H7 (cell line): ENCODE measurements around the gene TSPAN2. TPM values are rescaled to one million over a fixed set of nuclear protein-coding genes. Genes with fewer than 3 reads are reported as not detected.

Experiments used
- DNase-seq: peaks from one replicate; pipeline ENCODE4 v3.0.0; 2012
- H3K27me3 ChIP-seq: 2 replicates; pipeline ENCODE4 v1.6.0; 2011; ENCODE audit warnings: mild to moderate bottlenecking, low read length; ENCODE audit not compliant: control insufficient read depth, insufficient read depth
- H3K36me3 ChIP-seq: replicated peaks from 2 replicates; pipeline ENCODE4 v1.5.1; 2011; ENCODE audit warnings: low read length; ENCODE audit not compliant: control insufficient read depth, insufficient read depth
- H3K4me3 ChIP-seq: 2 replicates; pipeline ENCODE4 v1.5.1; 2011; ENCODE audit warnings: low read depth, mild to moderate bottlenecking, control low read depth, low read length, moderate library complexity; ENCODE audit not compliant: insufficient read depth
- total RNA-seq: library from RNA; depleted of rRNA; stranded (reverse); fragments of >200 nt; shearing (Covaris generic); gene quantifications from 2 replicates; pipeline ENCODE4 v1.2.3, GENCODE V29; 2014

The TSPAN2 gene
- total RNA-seq, 1 experiment from 2014 or later: 5.1 TPM

- Histone ChIP-seq H3K36me3 (no peaks in the 10 kb centered on the region), H3K27me3 (no peaks in the 10 kb centered on the region), H3K4me3 (no peak overlapping the region)
- no peak for DNase-seq
These were observed 14.3 kb downstream of the TSPAN2 start for GRCh38 chr1:115074839-115075534.

GRCh38 chr1:115073298-115074087, 15.8 kb downstream of the TSPAN2 start:
- H3K36me3 ChIP-seq: no peaks in the 10 kb centered on the region
- H3K27me3 ChIP-seq: no peaks in the 10 kb centered on the region
- H3K4me3 ChIP-seq: no peak overlapping the region
- no peak for DNase-seq

- H3K4me3 ChIP-seq: no peak overlapping the region
- DNase-seq: no peak
- no peaks in the 10 kb centered on the region for H3K27me3 ChIP-seq
- H3K36me3 ChIP-seq: no peaks in the 10 kb centered on the region
These were observed 18.2 kb downstream of the TSPAN2 start for GRCh38 chr1:115071012-115071664.

- Histone ChIP-seq H3K4me3 (no peak overlapping the region), H3K27me3 (no peaks in the 10 kb centered on the region), H3K36me3 (no peaks in the 10 kb centered on the region)
- no peak for DNase-seq
These were observed 19.5 kb downstream of the TSPAN2 start for GRCh38 chr1:115069659-115070308.

- H3K36me3 ChIP-seq: no peaks in the 10 kb centered on the region
- no peaks in the 10 kb centered on the region for H3K27me3 ChIP-seq
- no peak overlapping the region for H3K4me3 ChIP-seq
- DNase-seq: no peak
These were observed 20.3 kb downstream of the TSPAN2 start for GRCh38 chr1:115068826-115069585.

GRCh38 chr1:115067161-115067859, 22.0 kb downstream of the TSPAN2 start:
- no peaks in the 10 kb centered on the region for H3K27me3 ChIP-seq
- no peaks in the 10 kb centered on the region for H3K36me3 ChIP-seq
- no peak for DNase-seq
- H3K4me3 ChIP-seq: no peak overlapping the region

GRCh38 chr1:115065021-115065420, 24.3 kb downstream of the TSPAN2 start:
- no peak for DNase-seq
- H3K4me3 ChIP-seq: no peak overlapping the region
- H3K27me3 ChIP-seq: no peaks in the 10 kb centered on the region
- no peaks in the 10 kb centered on the region for H3K36me3 ChIP-seq

- Histone ChIP-seq H3K4me3 (no peak overlapping the region), H3K27me3 (no peaks in the 10 kb centered on the region), H3K36me3 (no peaks in the 10 kb centered on the region)
- no peak for DNase-seq
These were observed 24.8 kb downstream of the TSPAN2 start for GRCh38 chr1:115064461-115064860.

GRCh38 chr1:115063228-115063901, 25.9 kb downstream of the TSPAN2 start:
- no peaks in the 10 kb centered on the region; the same call in 1 of the 2 replicates for H3K36me3 ChIP-seq
- no peak overlapping the region for H3K4me3 ChIP-seq
- DNase-seq: no peak
- H3K27me3 ChIP-seq: no peaks in the 10 kb centered on the region; the same call in 1 of the 2 replicates

GRCh38 chr1:115062542-115063004, 26.7 kb downstream of the TSPAN2 start:
- no peaks in the 10 kb centered on the region; the same call in 1 of the 2 replicates for H3K27me3 ChIP-seq
- no peak for DNase-seq
- no peak overlapping the region for H3K4me3 ChIP-seq
- no peaks in the 10 kb centered on the region; the same call in 1 of the 2 replicates for H3K36me3 ChIP-seq

GRCh38 chr1:115060501-115060900, 28.8 kb downstream of the TSPAN2 start:
- Histone ChIP-seq H3K27me3 (no peaks in the 10 kb centered on the region; the same call in 1 of the 2 replicates), H3K4me3 (no peak overlapping the region), H3K36me3 (no peaks in the 10 kb centered on the region; the same call in 1 of the 2 replicates)
- DNase-seq: no peak

GRCh38 chr1:115059316-115059715, 30.0 kb downstream of the TSPAN2 start:
- Histone ChIP-seq H3K36me3 (no peaks in the 10 kb centered on the region; the same call in 1 of the 2 replicates), H3K4me3 (no peak overlapping the region)
- DNase-seq: no peak

More at GRCh38 chr1:115059316-115059715, 30.0 kb downstream of the TSPAN2 start:
- H3K27me3 ChIP-seq: no peaks in the 10 kb centered on the region; the same call in 1 of the 2 replicates
